Mesenchymal stem cell (in vitro differentiated cells and primary cell): ENCODE results near the gene LRRFIP1.

ENCODE experiments used
- DNase-seq: peaks from one replicate; pipeline ENCODE4 v3.0.0-alpha.2; 2013
- H2AFZ ChIP-seq: one replicate; pipeline ENCODE4 v1.6.1; 2013; ENCODE audit warnings: low read depth, mild to moderate bottlenecking, control low read depth, inconsistent platforms, low read length, moderate library complexity
- H2AK5ac ChIP-seq: 2 replicates; pipeline ENCODE4 v1.6.1; 2013; ENCODE audit warnings: low read length, moderate library complexity, mild to moderate bottlenecking, inconsistent platforms; ENCODE audit not compliant: severe bottlenecking
- H2BK120ac ChIP-seq: one replicate; pipeline ENCODE4 v1.6.1; 2013; ENCODE audit warnings: low read depth, mild to moderate bottlenecking, inconsistent platforms, low read length, moderate library complexity
- H2BK12ac ChIP-seq, 2 experiments: one replicate each; pipeline ENCODE4 v1.6.1; 2013; ENCODE audit warnings: inconsistent platforms in 2 of 2, low read length in 2 of 2, mild to moderate bottlenecking in 2 of 2, moderate library complexity in 2 of 2, control low read depth in 1 of 2
- H2BK15ac ChIP-seq: one replicate; pipeline ENCODE4 v1.6.1; 2013; ENCODE audit warnings: mild to moderate bottlenecking, low read depth, inconsistent platforms; ENCODE audit not compliant: poor library complexity, severe bottlenecking
- H2BK5ac ChIP-seq: 2 replicates; pipeline ENCODE4 v1.6.1; 2013; ENCODE audit warnings: low read depth, mild to moderate bottlenecking, low read length, control low read depth, inconsistent platforms; ENCODE audit not compliant: poor library complexity, severe bottlenecking
- H3K14ac ChIP-seq, 2 experiments: one replicate each; pipeline ENCODE4 v1.6.1; 2013; ENCODE audit warnings: inconsistent platforms in 2 of 2, low read length in 2 of 2, control low read depth in 1 of 2, mild to moderate bottlenecking in 1 of 2, moderate library complexity in 1 of 2
- H3K18ac ChIP-seq, 2 experiments: one replicate each; pipeline ENCODE4 v1.6.1; 2013; ENCODE audit warnings: inconsistent platforms in 2 of 2, low read length in 2 of 2, control low read depth in 1 of 2, low read depth in 1 of 2, mild to moderate bottlenecking in 1 of 2
- H3K23ac ChIP-seq, 2 experiments: one replicate each; pipeline ENCODE4 v1.6.1; 2013; ENCODE audit warnings: inconsistent platforms in 2 of 2, low read length in 2 of 2, mild to moderate bottlenecking in 2 of 2, moderate library complexity in 2 of 2, control low read depth in 1 of 2
- H3K27ac ChIP-seq: 2 replicates; pipeline ENCODE4 v1.5.1; 2013; ENCODE audit warnings: mild to moderate bottlenecking, moderate library complexity, low read length, control low read depth, inconsistent platforms; ENCODE audit not compliant: poor library complexity, severe bottlenecking
- H3K27me3 ChIP-seq, 2 experiments: 2 replicates each; pipeline versions ENCODE4 v1.6.1 to v1.7.0; 2013; ENCODE audit warnings: low read length in 2 of 2, mild to moderate bottlenecking in 2 of 2, moderate library complexity in 2 of 2, control low read depth in 1 of 2, inconsistent platforms in 1 of 2; ENCODE audit not compliant: control insufficient read depth in 1 of 2, insufficient read depth in 1 of 2
- H3K36me3 ChIP-seq, 2 experiments: 2 replicates each; pipeline versions ENCODE4 v1.6.1 to v1.7.0; 2013; ENCODE audit warnings: low read length in 2 of 2, control low read depth in 1 of 2, inconsistent platforms in 1 of 2, low read depth in 1 of 2, mild to moderate bottlenecking in 1 of 2; ENCODE audit not compliant: insufficient read depth in 2 of 2, control insufficient read depth in 1 of 2
- H3K4ac ChIP-seq, 2 experiments: one replicate each; pipeline ENCODE4 v1.6.1; 2013; ENCODE audit warnings: inconsistent platforms in 2 of 2, low read length in 2 of 2, mild to moderate bottlenecking in 2 of 2, moderate library complexity in 2 of 2, control low read depth in 1 of 2, low read depth in 1 of 2
- H3K4me1 ChIP-seq: 2 replicates; pipeline ENCODE4 v1.6.1; 2013; ENCODE audit warnings: low read depth, low read length, control low read depth; ENCODE audit not compliant: control insufficient read depth, insufficient read depth
- H3K4me2 ChIP-seq: 2 replicates; pipeline ENCODE4 v1.6.1; 2013; ENCODE audit warnings: low read length, mild to moderate bottlenecking, inconsistent platforms; ENCODE audit not compliant: poor library complexity, severe bottlenecking
- H3K4me3 ChIP-seq, 2 experiments: 2 replicates each; pipeline versions ENCODE4 v1.5.1 to v1.7.0; 2013; ENCODE audit warnings: low read length in 2 of 2, mild to moderate bottlenecking in 2 of 2, control low read depth in 1 of 2, low read depth in 1 of 2; ENCODE audit not compliant: insufficient read depth in 1 of 2
- H3K79me1 ChIP-seq: replicated peaks from 2 replicates; pipeline ENCODE4 v1.6.1; 2013; ENCODE audit warnings: mild to moderate bottlenecking, control low read depth, low read length, inconsistent platforms; ENCODE audit not compliant: poor library complexity, severe bottlenecking
- H3K9ac ChIP-seq: 2 replicates; pipeline ENCODE4 v1.7.0; 2013; ENCODE audit warnings: mild to moderate bottlenecking, low read length, moderate library complexity
- H3K9me3 ChIP-seq: 2 replicates; pipeline ENCODE4 v1.7.0; 2013; ENCODE audit warnings: mild to moderate bottlenecking, low read length; ENCODE audit not compliant: control insufficient read depth
- H4K8ac ChIP-seq: one replicate; pipeline ENCODE4 v1.6.1; 2013; ENCODE audit warnings: inconsistent platforms, mild to moderate bottlenecking, low read length, moderate library complexity
- H4K91ac ChIP-seq: one replicate; pipeline ENCODE4 v1.6.1; 2013; ENCODE audit warnings: mild to moderate bottlenecking, low read length, inconsistent platforms
- WGBS: methylation state at CpG from one replicate; pipeline ENCODE4 v1.1.7; 2013; ENCODE audit warnings: mixed read lengths; 5-methylcytosine and 5-hydroxymethylcytosine counted together

The LRRFIP1 gene

GRCh38 chr2:237668440-237668839 is 41.1 kb downstream of the LRRFIP1 start:
- H4K91ac ChIP-seq, result no peak overlapping the region
- no peak overlapping the region for H3K4me2 ChIP-seq
- H3K4me1 ChIP-seq, result peaks cover 29% of the 10 kb centered on the region
- no peak overlapping the region for H2BK5ac ChIP-seq
- H3K9me3 ChIP-seq, result no peaks in the 10 kb centered on the region
- H3K14ac ChIP-seq, result no peak overlapping the region
- H2BK12ac ChIP-seq, result no peak overlapping the region
- peak overlapping the region; percentile 17 for H2BK15ac ChIP-seq
- peak overlapping the region; percentile 57 for H4K8ac ChIP-seq
- no peak overlapping the region for H3K9ac ChIP-seq
- 90% methylated on average over 4 of the region's 6 CpGs for WGBS
- H3K27me3 ChIP-seq, result no peaks in the 10 kb centered on the region
- H3K36me3 ChIP-seq, result peaks cover 7 to 21% of the 10 kb centered on the region in 2 experiments
- H3K79me1 ChIP-seq, result peaks cover 35% of the 10 kb centered on the region
- H2AFZ ChIP-seq, result no peak overlapping the region
- H3K4ac ChIP-seq, result peak overlapping the region in 1 of 2 experiments; percentile 60
- peak overlapping the region in 1 of 2 experiments; percentile 32 for H3K18ac ChIP-seq
- H3K23ac ChIP-seq, result no peak overlapping the region
- no peak overlapping the region for H2BK120ac ChIP-seq
- H2AK5ac ChIP-seq, result peak overlapping the region; percentile 70
- no peak overlapping the region for H3K4me3 ChIP-seq
- DNase-seq, result no peak
- H3K27ac ChIP-seq, result no peak overlapping the region

- no peak overlapping the region for H2BK15ac ChIP-seq
- no peak overlapping the region for H2BK120ac ChIP-seq
- H3K27ac ChIP-seq, result peak overlapping the region; percentile 24
- no peak overlapping the region for H3K18ac ChIP-seq
- H3K4me1 ChIP-seq, result peaks cover 34% of the 10 kb centered on the region
- no peak overlapping the region for H3K4ac ChIP-seq
- no peak overlapping the region for H3K4me2 ChIP-seq
- peaks cover 31% of the 10 kb centered on the region for H3K79me1 ChIP-seq
- H3K36me3 ChIP-seq, result peaks cover 7 to 25% of the 10 kb centered on the region in 2 experiments
- H4K8ac ChIP-seq, result no peak overlapping the region
- H3K4me3 ChIP-seq, result peak overlapping the region in 1 of 2 experiments; percentile 7
- DNase-seq, result no peak
- H3K9me3 ChIP-seq, result no peaks in the 10 kb centered on the region
- no peak overlapping the region for H2BK12ac ChIP-seq
- H3K23ac ChIP-seq, result no peak overlapping the region
- no peak overlapping the region for H2AK5ac ChIP-seq
- no peaks in the 10 kb centered on the region for H3K27me3 ChIP-seq
- H2AFZ ChIP-seq, result no peak overlapping the region
- WGBS, result 36% methylated on average over 3 of the region's 3 CpGs
- H3K14ac ChIP-seq, result no peak overlapping the region
- no peak overlapping the region for H2BK5ac ChIP-seq
- H4K91ac ChIP-seq, result no peak overlapping the region
- H3K9ac ChIP-seq, result peak overlapping the region; percentile 91
Observed at GRCh38 chr2:237669283-237669627, 41.9 kb downstream of the LRRFIP1 start.

GRCh38 chr2:237669628-237670392 is 42.4 kb downstream of the LRRFIP1 start:
- Histone ChIP-seq H3K9ac (peak overlapping the region; percentile 91), H3K14ac (peak overlapping the region in 1 of 2 experiments; percentile 95), H4K91ac (peak overlapping the region; percentile 29), H3K27ac (peak overlapping the region; percentile 54), H3K4me3 (peak overlapping the region in 1 of 2 experiments; percentile 62), H2BK15ac (no peak overlapping the region), H3K4me1 (peaks cover 34% of the 10 kb centered on the region), H3K4me2 (no peak overlapping the region), H3K23ac (no peak overlapping the region), H3K18ac (peak overlapping the region; percentile 6 to 95), H2BK5ac (no peak overlapping the region), H3K27me3 (no peaks in the 10 kb centered on the region), H3K9me3 (no peaks in the 10 kb centered on the region), H2BK12ac (peak overlapping the region; percentile 3 to 70), H2AFZ (no peak overlapping the region), H4K8ac (no peak overlapping the region), H2BK120ac (no peak overlapping the region), H3K36me3 (peaks cover 7 to 25% of the 10 kb centered on the region in 2 experiments), H2AK5ac (peak overlapping the region; percentile 23), H3K4ac (peak overlapping the region in 1 of 2 experiments; percentile 34), H3K79me1 (peaks cover 29% of the 10 kb centered on the region)
- peak; percentile 95 for DNase-seq
- whole genome bisulfite sequencing, result 43% methylated on average over 21 of the region's 21 CpGs

GRCh38 chr2:237670641-237671040 is 43.3 kb downstream of the LRRFIP1 start:
- peak overlapping the region in 1 of 2 experiments; percentile 89 for H3K14ac ChIP-seq
- H2AFZ ChIP-seq, result no peak overlapping the region
- H2BK5ac ChIP-seq, result no peak overlapping the region
- H3K9ac ChIP-seq, result peak overlapping the region; percentile 91
- 78% methylated on average over 14 of the region's 14 CpGs for WGBS
- H2BK120ac ChIP-seq, result no peak overlapping the region
- no peak for DNase-seq
- peaks cover 32% of the 10 kb centered on the region for H3K79me1 ChIP-seq
- peak overlapping the region in 1 of 2 experiments; percentile 34 for H3K4ac ChIP-seq
- peak overlapping the region; percentile 74 for H2AK5ac ChIP-seq
- H3K27ac ChIP-seq, result no peak overlapping the region
- H2BK12ac ChIP-seq, result peak overlapping the region; percentile 3 to 70
- H3K27me3 ChIP-seq, result no peaks in the 10 kb centered on the region
- H3K4me2 ChIP-seq, result no peak overlapping the region
- no peak overlapping the region for H4K8ac ChIP-seq
- H3K4me3 ChIP-seq, result peak overlapping the region in 1 of 2 experiments; percentile 62
- no peaks in the 10 kb centered on the region for H3K9me3 ChIP-seq
- peak overlapping the region; percentile 6 to 95 for H3K18ac ChIP-seq
- H3K4me1 ChIP-seq, result peaks cover 36% of the 10 kb centered on the region
- peaks cover 6 to 25% of the 10 kb centered on the region in 2 experiments for H3K36me3 ChIP-seq
- H4K91ac ChIP-seq, result peak overlapping the region; percentile 19
- no peak overlapping the region for H2BK15ac ChIP-seq
- no peak overlapping the region for H3K23ac ChIP-seq
